Mucosa of descending colon (tissue), 3 donors: ENCODE measurements around the gene ADM5. TPM values are rescaled to one million over a fixed set of nuclear protein-coding genes. Genes with fewer than 3 reads are reported as not detected.

Experiments used
- ATAC-seq: fragments of 200-7000 bp; cut with Tn5 transposase; one replicate; pipeline ENCODE4 v1.9.1; 2020; ENCODE audit warnings: mild to moderate bottlenecking, moderate library complexity
- DNase-seq, 3 donors: peaks; one replicate each; pipeline ENCODE4 v3.0.0-alpha.2; 2020
- H3K36me3 ChIP-seq: fragments of 200-600 bp; one replicate; pipeline ENCODE4 v1.8.0; 2021; ENCODE audit warnings: low read depth, mild to moderate bottlenecking
- H3K4me1 ChIP-seq: fragments of 200-600 bp; one replicate; pipeline ENCODE4 v1.8.0; 2021; ENCODE audit warnings: low read depth, mild to moderate bottlenecking
- H3K4me3 ChIP-seq: fragments of 200-600 bp; one replicate; pipeline ENCODE4 v1.8.0; 2021; ENCODE audit warnings: mild to moderate bottlenecking
- H3K9me3 ChIP-seq: fragments of 200-600 bp; one replicate; pipeline ENCODE4 v1.8.0; 2021; ENCODE audit warnings: mild to moderate bottlenecking
- CTCF ChIP-seq: fragments of 200-600 bp; IDR thresholded peaks from one replicate; pipeline ENCODE4 v1.8.0; 2022; ENCODE audit warnings: antibody characterized with exemption, mild to moderate bottlenecking
- intact Hi-C, 2 donors: fragments of 100-400 bp; cut with DNase I in 1 of 2; cut with micrococcal nuclease in 1 of 2; formaldehyde crosslinking; loops; one replicate each; pipeline versions ENCODE4 v1.11.0 to v1.11.1; 2022; cut with DNase I, micrococcal nuclease
- total RNA-seq, 3 donors: library from RNA; stranded (reverse); fragmentation: NEBNext Ultra II Directional in 2 of 3; extraction: Animal tissue kit (Norgen Biotek cat#: 25700) in 2 of 3; gene quantifications; one replicate each; pipeline versions ENCODE4 v1.2.1 to v1.2.4, GENCODE V29; 2021 to 2023
- donor health status: DM: no; HTN: no; CAD: no; lungs with moderate emphysema.
- donor health status: DM: no; HTN: no; CAD: no.
- donor health status: DM: no; HTN: yes; CAD: no.

Gene ADM5
- total RNA-seq, 3 donors from 2014 or later, result 0.69 to 1.3 (median 1.2) TPM

GRCh38 chr19:49656456-49657109 lies 32.8 kb upstream of the ADM5 start:
- ATAC-seq (no peak), DNase-seq (no peak)
- no peak for TF ChIP-seq CTCF
- Histone ChIP-seq H3K4me3 (no peak overlapping the region), H3K4me1 (no peaks in the 10 kb centered on the region), H3K9me3 (no peaks in the 10 kb centered on the region), H3K36me3 (peaks cover 8% of the 10 kb centered on the region)
- intact Hi-C loops, result no loop called here

- intact Hi-C loops, result no loop called here
- DNase-seq (no peak), ATAC-seq (no peak)
- no peaks in the 10 kb centered on the region for H3K4me1 ChIP-seq
- no peaks in the 10 kb centered on the region for H3K9me3 ChIP-seq
- no peak overlapping the region for H3K4me3 ChIP-seq
- TF ChIP-seq CTCF, result no peak
- H3K36me3 ChIP-seq, result peaks cover 12% of the 10 kb centered on the region
These were observed 31.8 kb upstream of the ADM5 start for GRCh38 chr19:49657493-49658138.

GRCh38 chr19:49658139-49658517 lies 31.3 kb upstream of the ADM5 start:
- Histone ChIP-seq H3K9me3 (no peaks in the 10 kb centered on the region), H3K4me3 (no peak overlapping the region), H3K4me1 (no peaks in the 10 kb centered on the region), H3K36me3 (peaks cover 12% of the 10 kb centered on the region)
- intact Hi-C loops, result no loop called here
- ATAC-seq (no peak), DNase-seq (no peak)
- no peak for TF ChIP-seq CTCF

- no peak for ATAC-seq
- Histone ChIP-seq H3K4me1 (peaks cover 5% of the 10 kb centered on the region), H3K9me3 (no peaks in the 10 kb centered on the region), H3K4me3 (no peak overlapping the region), H3K36me3 (peaks cover 9% of the 10 kb centered on the region)
- no peak for TF ChIP-seq CTCF
- intact Hi-C loops, result no loop called here
- DNase-seq, result no peak
These were observed 30.6 kb upstream of the ADM5 start for GRCh38 chr19:49658566-49659442.

- no peak for ATAC-seq
- DNase-seq, result no peak
- H3K4me1 ChIP-seq, result peaks cover 8% of the 10 kb centered on the region
- H3K9me3 ChIP-seq, result no peaks in the 10 kb centered on the region
- intact Hi-C loops, result no loop called here
- H3K36me3 ChIP-seq, result peaks cover 6% of the 10 kb centered on the region
- no peak for TF ChIP-seq CTCF
- H3K4me3 ChIP-seq, result no peak overlapping the region
These were observed 28.9 kb upstream of the ADM5 start for GRCh38 chr19:49660338-49660961.
